ENCODE results near the gene PRKACA. TPM values are rescaled to one million over a fixed set of nuclear protein-coding genes. Genes with fewer than 3 reads are reported as not detected.
A peak's percentile ranks its signal among the peaks of the same experiment; 100 is the strongest.

Gene PRKACA
- total RNA-seq, 1 donor from 2014 or later, result 82.9 TPM

- Mint-ChIP-seq H3K4me3 (ENCODE audit: unreplicated experiment) (peak overlapping the region; percentile 80), H3K36me3 (ENCODE audit: unreplicated experiment) (no peaks in the 10 kb centered on the region), H3K4me1 (ENCODE audit: low read depth, unreplicated experiment) (peaks cover 6% of the 10 kb centered on the region), H3K27ac (ENCODE audit: unreplicated experiment) (no peak overlapping the region), H3K9me3 (ENCODE audit: unreplicated experiment) (peaks cover 3% of the 10 kb centered on the region), H3K27me3 (ENCODE audit: unreplicated experiment) (peaks cover 6% of the 10 kb centered on the region)
- TF ChIP-seq, protein P1, sequence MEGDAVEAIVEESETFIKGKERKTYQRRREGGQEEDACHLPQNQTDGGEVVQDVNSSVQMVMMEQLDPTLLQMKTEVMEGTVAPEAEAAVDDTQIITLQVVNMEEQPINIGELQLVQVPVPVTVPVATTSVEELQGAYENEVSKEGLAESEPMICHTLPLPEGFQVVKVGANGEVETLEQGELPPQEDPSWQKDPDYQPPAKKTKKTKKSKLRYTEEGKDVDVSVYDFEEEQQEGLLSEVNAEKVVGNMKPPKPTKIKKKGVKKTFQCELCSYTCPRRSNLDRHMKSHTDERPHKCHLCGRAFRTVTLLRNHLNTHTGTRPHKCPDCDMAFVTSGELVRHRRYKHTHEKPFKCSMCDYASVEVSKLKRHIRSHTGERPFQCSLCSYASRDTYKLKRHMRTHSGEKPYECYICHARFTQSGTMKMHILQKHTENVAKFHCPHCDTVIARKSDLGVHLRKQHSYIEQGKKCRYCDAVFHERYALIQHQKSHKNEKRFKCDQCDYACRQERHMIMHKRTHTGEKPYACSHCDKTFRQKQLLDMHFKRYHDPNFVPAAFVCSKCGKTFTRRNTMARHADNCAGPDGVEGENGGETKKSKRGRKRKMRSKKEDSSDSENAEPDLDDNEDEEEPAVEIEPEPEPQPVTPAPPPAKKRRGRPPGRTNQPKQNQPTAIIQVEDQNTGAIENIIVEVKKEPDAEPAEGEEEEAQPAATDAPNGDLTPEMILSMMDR (IDR thresholded peaks at IDR 0.05; ENCODE audit: partially characterized antibody, unreplicated experiment), result no peak
- no peak for DNase-seq
Measured at GRCh38 chr19:14135985-14136508, 18.5 kb upstream of the PRKACA start.

DNA sequence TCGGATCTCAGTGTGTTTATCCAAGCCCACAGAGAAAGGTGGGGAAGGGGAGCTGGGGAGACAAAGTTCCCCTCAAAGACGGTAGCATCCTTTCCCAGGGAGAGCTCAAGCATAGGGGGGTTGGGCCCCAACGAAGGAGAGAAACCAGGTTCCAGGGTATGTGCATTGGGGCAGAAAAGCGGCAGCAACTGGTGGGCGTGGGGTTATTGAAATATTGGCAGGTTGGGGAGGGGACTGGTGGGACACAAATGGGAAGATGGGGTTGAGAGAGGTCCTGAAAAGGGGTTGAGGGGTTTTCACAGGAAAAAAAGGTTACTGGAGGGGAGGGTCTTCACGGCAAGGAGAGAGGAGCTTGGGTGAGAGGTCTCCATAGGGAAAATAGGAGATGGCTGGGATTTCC lies 17.8 kb upstream of the PRKACA start:
- Mint-ChIP-seq H3K27me3 (ENCODE audit: unreplicated experiment) (peaks cover 6% of the 10 kb centered on the region), H3K9me3 (ENCODE audit: unreplicated experiment) (peaks cover 3% of the 10 kb centered on the region), H3K27ac (ENCODE audit: unreplicated experiment) (no peak overlapping the region), H3K36me3 (ENCODE audit: unreplicated experiment) (no peaks in the 10 kb centered on the region), H3K4me1 (ENCODE audit: low read depth, unreplicated experiment) (peaks cover 6% of the 10 kb centered on the region), H3K4me3 (ENCODE audit: unreplicated experiment) (peak overlapping the region; percentile 80)
- TF ChIP-seq, protein P1 (IDR thresholded peaks at IDR 0.05; ENCODE audit: partially characterized antibody, unreplicated experiment), result no peak
- DNase-seq, result no peak

GRCh38 chr19:14127929-14128509 lies 10.5 kb upstream of the PRKACA start:
- peaks cover 1% of the 10 kb centered on the region for H3K4me1 Mint-ChIP-seq (ENCODE audit: low read depth, unreplicated experiment)
- no peak for DNase-seq
- H3K27ac Mint-ChIP-seq (ENCODE audit: unreplicated experiment), result no peak overlapping the region
- no peaks in the 10 kb centered on the region for H3K27me3 Mint-ChIP-seq (ENCODE audit: unreplicated experiment)
- TF ChIP-seq, protein P1 (IDR thresholded peaks at IDR 0.05; ENCODE audit: partially characterized antibody, unreplicated experiment), result no peak
- no peaks in the 10 kb centered on the region for H3K36me3 Mint-ChIP-seq (ENCODE audit: unreplicated experiment)
- H3K4me3 Mint-ChIP-seq (ENCODE audit: unreplicated experiment), result no peak overlapping the region
- no peaks in the 10 kb centered on the region for H3K9me3 Mint-ChIP-seq (ENCODE audit: unreplicated experiment)

DNA sequence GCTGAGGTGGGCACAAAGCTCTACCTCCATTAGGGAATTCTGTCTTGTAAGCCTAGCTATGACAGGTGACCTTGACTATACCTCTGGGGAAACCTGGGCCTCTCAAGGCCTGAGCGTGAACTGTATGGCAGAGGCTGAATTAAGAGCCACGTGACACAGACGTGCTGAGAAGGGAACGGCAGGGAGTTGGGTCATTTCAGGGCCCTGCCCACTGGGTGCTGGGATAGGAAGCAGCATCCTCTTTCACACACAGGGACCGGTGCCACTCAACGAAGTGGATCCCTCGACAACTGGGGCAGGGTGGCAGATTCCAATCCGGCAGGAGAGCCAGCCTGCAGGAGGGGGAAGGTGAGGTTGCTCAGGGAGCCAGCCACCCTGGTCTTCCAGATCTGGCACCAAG lies 9.6 kb upstream of the PRKACA start:
- H3K36me3 Mint-ChIP-seq (ENCODE audit: unreplicated experiment), result no peaks in the 10 kb centered on the region
- H3K27me3 Mint-ChIP-seq (ENCODE audit: unreplicated experiment), result no peaks in the 10 kb centered on the region
- peaks cover 2% of the 10 kb centered on the region for H3K4me1 Mint-ChIP-seq (ENCODE audit: low read depth, unreplicated experiment)
- TF ChIP-seq, protein P1 (IDR thresholded peaks at IDR 0.05; ENCODE audit: partially characterized antibody, unreplicated experiment), result no peak
- H3K4me3 Mint-ChIP-seq (ENCODE audit: unreplicated experiment), result no peak overlapping the region
- no peaks in the 10 kb centered on the region for H3K9me3 Mint-ChIP-seq (ENCODE audit: unreplicated experiment)
- DNase-seq, result no peak
- no peak overlapping the region for H3K27ac Mint-ChIP-seq (ENCODE audit: unreplicated experiment)

DNA sequence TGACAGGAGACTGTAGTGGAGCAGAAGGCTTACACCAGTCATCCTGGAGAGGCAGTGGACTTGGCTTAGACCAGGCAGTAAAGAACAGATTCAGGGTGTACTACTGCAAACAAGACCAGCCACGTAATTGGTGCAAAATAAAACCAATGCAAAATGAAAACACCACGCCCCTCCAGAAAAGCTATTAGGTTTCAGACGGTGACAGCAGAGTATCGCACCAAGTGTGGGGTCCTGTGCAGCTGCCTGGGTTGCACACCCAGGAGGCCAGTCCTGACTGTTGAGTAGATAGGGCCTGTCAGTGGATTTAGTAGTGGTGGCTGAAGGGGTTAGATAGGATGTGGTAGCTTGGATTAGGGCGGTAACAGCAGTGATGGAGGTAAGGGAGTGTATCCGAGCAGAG lies 5.4 kb upstream of the PRKACA start:
- no peak overlapping the region for H3K4me3 Mint-ChIP-seq (ENCODE audit: unreplicated experiment)
- no peaks in the 10 kb centered on the region for H3K36me3 Mint-ChIP-seq (ENCODE audit: unreplicated experiment)
- no peak overlapping the region for H3K27ac Mint-ChIP-seq (ENCODE audit: unreplicated experiment)
- TF ChIP-seq, protein P1 (IDR thresholded peaks at IDR 0.05; ENCODE audit: partially characterized antibody, unreplicated experiment), result no peak
- peaks cover 2% of the 10 kb centered on the region for H3K9me3 Mint-ChIP-seq (ENCODE audit: unreplicated experiment)
- DNase-seq, result no peak
- peaks cover 7% of the 10 kb centered on the region for H3K4me1 Mint-ChIP-seq (ENCODE audit: low read depth, unreplicated experiment)
- H3K27me3 Mint-ChIP-seq (ENCODE audit: unreplicated experiment), result peaks cover 8% of the 10 kb centered on the region

Data from glutamatergic neuron (in vitro differentiated cells).